Glomerular visceral epithelial cell (primary cell): ENCODE results near the gene ACTN2.

ENCODE experiments used
- DNase-seq: peaks from one replicate; pipeline ENCODE4 v3.0.0-alpha.2; 2016; ENCODE audit errors: extremely low spot score

The ACTN2 gene

DNA sequence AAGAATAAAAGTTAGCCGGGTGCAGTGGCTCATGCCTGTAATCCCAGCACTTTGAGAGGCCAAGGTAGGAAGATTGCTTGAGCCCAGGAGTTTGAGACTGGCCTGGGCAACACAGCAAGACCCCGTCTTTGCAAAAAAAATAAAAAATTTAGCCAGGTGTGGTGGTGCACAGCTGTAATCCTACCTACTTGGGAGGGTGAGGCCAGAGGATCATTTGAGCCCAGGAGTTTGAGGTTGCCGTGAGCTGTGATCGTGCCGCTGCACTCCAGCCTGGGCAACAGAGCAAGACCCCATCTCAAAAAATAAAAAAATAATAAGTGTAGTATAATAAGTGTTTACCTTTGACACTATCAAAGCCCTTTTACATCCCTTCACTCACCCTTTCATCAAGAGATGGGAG, 5.0 kb downstream of the ACTN2 start:
- no peak for DNase-seq

DNA sequence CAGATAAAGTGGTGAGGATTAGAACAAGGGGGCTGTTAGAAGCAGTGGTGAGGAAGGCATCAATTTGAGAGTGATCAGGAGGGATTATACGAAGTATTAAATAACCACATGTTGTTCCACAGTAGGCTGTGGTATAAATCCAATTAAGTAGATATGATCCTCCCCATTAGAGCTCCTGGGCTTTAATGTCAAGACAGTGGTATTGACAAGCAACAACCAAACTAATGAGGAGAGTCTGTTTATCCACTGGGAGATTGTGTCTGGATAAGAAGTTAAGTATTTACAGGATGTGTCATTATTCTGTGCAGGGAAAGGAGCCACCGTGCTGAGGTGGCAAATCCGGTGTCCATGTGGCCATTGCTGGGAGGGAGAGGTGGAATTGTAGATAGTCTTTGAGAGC, 5.8 kb downstream of the ACTN2 start:
- no peak for DNase-seq

DNA sequence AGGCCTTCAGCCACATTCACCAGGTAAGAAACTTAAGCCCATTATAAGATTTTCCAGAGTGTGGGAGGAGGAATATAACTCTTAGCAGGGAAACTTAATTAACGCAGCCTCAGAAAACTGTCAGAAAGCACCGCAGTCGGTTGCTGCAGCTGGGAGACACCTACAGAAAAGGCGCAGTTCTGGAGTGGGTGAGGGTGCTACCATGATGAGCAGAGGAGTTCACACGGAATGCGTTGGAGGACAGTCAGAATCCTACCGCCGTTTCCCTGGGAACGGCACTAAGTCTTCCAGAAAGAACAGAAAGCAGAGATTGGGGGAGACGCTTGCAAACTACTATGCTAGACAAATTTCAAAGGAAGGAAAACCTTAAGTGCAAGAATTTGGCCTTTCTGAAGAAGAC, 6.4 kb downstream of the ACTN2 start:
- no peak for DNase-seq

DNA sequence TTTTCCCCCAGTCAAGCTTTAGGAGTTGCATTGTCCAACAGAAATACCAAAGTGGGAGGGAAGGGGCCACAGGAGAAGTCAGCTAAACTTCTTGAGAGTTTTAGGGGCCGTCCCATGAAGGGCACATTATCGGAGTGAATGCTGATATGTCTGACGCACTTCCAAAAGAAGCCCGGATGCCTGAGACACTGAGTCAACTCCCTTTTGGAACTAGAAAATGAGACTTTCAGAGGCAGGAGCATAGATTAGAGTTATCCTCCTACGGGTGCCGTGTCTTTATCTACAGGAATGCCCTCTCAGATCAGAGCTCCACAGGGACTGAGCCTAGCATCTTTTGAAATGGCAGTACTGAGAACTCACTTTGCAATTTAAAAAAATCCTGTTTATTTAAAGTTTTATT, 13.1 kb downstream of the ACTN2 start:
- no peak for DNase-seq

DNA sequence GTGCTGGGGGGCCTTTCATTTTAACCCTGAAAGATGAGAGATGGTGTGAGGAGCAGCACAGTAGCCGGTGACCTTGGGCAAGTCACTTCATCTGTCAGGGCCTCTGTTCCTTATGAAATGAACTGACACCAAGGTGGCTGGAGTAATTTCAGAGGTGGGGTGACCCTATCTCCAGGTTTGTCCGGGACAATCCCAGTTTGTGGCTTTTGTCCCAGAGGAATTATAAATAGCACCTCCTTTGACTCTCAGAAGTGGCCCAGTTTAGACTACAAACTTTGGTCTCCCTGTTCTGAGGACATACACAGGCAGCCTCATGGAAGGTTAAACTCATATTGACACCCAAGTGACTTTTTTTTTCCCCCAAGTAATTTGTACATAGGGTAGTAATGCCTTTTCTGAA, 14.6 kb downstream of the ACTN2 start:
- DNase-seq = no peak

DNA sequence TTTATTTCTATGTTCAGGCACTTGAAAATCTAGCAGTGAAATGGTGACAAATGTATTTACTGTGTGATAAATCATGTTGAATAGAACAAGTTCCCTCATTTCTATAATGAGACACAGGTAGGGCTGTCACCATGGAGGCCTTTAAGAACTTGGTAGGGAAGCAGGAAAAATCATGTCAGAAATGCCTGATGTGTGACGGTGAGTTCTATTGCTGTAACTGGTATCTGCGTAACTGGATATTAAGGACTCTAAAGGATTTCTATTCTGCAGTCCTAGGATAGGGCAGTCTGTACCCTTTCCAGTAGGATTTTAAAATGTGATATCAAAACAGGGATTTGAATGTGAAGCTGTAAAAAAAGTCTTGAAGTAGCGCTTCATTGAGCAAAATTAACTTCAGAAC, 15.5 kb downstream of the ACTN2 start:
- DNase-seq = no peak

DNA sequence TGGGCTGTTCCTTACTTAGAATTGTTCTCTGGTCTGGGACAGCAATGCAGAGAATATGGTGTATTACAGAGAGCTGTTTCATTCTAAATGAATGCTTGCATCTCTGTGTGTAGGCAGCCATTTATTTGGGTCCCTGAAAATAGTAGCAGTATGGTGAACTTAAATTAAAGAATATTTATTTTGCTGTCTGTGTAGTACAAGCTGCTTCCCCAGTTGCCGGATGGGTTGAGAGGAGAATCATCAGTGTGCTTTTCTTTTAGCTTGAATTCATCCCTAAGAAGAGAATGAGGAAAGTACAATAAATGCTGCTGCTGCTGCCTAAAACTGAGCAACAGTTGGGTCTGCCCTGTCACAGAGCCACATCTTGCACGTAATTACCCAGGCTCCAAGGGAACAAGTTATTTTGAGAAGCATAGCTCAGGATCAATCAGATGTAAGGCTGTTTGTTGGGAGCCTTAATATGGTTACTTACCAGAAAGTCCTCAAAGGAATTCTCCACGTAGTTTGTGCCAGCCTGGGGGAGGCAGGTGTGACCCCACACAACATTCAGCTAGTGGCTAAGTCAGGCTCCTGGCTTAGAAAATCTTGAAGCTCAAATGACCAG, 16.6 kb downstream of the ACTN2 start:
- DNase-seq = no peak

DNA sequence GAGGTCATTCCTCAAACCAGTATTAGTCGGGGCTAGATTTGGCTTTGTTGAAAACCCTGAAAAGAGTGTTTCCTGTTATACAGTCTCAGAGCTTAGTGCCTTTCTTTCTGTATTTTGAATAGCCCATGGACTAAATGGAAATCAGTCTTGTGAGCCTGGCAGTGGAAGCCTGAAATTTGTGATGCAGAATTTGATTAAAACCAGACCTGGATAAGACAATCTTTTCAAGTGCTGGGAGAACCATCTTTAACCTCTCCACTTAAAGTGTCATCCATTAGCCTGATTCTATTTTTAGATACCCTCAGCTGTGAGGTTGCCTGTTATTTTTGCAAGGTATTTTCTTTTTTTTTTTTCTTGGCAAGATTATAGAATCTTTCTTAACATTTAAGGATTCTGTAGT, 19.5 kb downstream of the ACTN2 start:
- no peak for DNase-seq

DNA sequence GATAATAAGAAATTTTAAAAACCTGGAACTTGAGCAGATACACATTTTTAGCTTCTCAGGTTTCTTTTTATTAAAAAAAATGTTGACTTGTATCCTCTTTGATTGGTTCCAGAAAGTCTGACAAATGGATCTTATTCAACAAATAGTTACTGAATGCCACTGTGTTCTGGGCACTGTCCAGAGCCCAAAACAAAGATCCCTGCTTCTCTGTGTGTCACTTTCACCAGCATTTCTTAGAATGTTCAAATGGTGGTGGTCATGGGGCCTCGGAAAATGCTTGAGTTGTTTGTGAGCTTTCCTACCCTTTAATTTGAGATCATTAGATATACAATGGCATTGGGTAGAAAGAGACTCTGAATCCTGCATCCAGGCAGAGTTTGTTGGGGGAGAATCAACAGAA, 19.9 kb downstream of the ACTN2 start:
- no peak for DNase-seq

DNA sequence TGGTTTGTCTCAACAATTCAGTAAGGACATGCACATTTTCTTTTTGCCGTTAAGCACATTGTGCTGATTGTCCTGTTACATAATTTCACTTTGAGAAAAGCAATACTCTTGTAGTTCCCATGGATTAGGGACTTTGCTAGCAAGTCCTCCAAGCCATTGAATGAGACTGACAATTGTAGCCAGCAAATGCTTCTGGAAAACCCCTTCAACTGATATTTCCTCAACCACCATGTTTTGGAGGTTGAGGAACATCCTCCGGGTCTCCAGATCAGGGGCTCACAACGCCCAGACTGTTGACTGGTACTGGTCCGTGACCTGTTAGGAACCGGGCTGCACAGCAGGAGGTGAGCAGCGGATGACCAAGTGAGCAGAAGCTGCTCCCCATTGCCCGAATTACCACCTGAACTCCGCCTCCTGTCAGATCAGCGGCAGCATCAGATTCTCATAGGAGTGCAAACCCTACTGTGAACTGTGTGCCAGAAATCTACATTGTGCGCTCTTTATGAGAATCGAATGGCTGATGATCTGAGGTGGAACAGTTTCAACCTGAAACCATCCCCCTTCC, 24.1 kb downstream of the ACTN2 start:
- DNase-seq = no peak

DNA sequence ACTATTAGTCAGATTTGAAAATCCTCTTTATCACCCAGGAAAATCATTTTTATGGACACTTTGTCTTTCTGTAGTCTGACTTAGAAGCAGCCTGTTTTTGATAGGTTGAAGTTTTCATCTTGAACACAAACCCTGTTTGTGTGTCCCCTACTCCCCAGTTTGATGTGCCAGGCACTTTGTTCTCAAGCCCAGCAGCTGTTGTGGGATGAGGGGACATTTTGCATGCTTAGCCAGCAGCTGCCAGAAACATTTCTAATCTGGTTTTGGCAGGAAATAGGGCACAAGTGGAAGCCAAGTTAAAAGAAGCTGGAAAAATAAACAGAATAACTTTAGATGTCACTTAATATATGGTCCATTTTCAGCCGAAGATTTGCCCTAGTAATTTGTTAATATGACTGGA, 29.9 kb downstream of the ACTN2 start:
- DNase-seq = no peak

DNA sequence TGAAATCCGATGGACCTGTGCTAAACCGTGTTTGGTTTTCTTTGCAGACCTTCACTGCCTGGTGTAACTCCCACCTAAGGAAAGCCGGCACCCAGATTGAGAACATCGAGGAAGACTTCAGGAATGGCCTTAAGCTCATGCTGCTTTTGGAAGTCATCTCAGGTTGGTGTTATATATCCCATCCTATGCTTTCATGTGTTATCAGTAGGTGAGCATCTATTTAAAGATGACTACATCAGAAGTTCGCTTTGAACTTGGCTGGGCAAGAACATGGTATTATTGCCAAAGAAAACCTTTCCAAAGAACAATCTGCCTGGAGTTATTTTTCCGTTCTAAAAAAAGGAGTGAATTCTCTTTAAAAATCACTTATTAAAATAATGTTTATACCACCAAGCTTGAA, 31.5 kb downstream of the ACTN2 start:
- DNase-seq = no peak

DNA sequence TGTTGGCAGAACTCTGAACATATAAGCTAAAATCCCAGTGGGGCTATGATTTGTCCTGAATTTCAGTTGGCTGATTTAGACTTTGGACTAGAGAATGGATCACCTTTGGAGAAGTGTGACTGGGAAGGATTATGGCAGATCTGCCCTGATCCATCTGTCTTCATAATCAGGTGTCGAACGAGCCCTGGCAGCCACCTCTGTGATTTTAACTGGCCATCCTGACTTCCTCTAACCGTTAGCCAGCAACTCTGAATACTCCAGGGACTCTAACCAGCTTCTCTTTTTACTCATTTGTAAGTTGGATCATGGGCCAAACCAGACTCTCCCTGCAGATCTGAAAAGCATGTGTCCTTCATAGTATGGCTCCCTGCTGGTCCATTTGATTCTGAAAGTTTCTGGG, 32.0 kb downstream of the ACTN2 start:
- DNase-seq = no peak

DNA sequence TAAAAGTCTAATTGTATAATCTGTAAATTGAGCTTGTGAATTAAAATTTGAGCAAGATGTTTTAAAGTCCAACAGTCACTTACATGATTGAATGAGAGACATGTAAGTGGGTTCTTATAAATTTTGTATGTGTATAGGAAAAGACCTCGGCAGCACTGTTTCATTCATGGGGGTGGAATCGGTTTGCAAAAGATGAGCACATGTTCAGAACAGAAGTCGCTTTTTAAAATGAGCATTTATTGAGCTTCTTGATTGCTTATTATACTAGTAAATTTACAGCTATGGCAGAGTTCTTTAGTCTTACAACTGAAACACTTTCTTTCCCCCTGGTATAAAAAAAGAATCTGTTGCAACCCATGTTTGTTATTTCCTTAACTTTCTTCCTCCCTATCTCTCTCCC, 33.9 kb downstream of the ACTN2 start:
- no peak for DNase-seq

DNA sequence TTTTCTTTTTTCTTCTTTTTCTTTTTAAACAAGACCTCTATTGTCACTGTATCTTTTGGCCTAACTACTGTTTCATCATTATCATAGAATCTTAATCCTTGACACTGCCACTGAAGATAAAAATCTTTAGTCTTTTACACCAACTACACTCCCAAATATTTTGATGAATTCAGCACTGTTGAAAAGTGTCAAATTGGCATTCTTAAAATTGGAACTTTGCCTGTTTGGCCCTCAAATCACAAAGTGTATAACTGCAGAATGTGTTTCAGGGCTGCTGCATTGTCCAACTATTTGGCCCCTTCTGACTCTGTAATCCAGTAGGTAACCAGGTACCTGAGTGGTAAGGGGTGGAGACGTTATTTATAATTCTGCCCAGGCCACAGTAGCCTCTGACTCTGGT, 34.3 kb downstream of the ACTN2 start:
- no peak for DNase-seq

DNA sequence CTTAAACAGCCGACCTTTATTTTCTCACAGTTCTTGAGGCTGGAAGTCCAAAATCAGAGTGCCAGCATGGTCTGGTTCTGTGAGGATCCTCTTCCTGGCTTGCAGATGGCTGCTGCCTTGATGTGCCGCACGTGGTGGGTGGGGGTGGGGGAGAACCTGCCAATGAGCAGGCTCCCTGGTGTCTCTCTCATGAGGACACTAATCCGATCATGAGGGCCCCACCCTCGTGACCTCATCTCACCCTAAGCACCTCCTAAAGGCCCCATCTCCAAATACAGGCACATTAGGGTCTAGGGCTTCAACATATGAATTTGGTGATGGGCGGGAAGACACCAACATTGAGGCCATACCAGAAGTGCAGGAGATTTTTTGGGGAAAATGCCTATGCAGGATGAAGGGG, 37.8 kb downstream of the ACTN2 start:
- no peak for DNase-seq

DNA sequence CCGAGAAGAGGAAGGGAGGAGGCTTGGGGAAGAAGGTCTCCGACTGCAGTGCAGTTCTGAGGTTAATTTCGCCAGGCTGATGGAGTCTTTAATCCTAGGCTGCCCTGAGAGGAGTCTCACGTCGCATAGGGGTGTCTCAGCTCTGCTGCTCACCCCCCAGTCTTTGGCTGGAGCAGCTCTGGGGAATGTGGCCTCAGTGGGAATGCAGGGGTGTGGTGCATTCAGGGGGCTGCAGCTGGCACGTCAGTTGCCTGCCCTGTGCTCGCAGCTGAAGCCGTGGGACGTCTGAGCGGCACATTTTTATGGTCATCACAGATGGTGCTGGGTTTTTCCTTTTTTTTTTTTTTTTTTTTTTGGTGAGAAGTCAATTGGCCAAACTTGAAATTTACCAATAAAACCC, 38.2 kb downstream of the ACTN2 start:
- DNase-seq = no peak

DNA sequence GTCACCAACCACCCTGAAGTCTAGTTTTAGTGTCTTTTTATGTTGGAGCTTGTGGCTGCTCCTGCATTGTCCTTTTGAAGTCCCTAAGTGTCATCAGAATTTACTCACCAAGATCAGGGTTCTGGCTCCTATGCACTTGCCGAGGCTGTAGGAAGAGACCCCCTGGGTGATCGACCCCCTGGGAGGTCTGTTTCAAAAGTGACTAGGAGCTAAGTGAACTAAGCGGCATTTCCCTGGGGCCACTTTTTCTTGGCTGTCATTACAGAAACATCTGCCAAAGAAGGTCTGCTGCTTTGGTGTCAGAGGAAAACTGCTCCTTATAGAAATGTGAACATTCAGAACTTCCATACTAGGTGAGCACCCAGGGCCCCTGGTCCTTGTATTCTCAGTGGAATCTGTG, 39.4 kb downstream of the ACTN2 start:
- DNase-seq = no peak

DNA sequence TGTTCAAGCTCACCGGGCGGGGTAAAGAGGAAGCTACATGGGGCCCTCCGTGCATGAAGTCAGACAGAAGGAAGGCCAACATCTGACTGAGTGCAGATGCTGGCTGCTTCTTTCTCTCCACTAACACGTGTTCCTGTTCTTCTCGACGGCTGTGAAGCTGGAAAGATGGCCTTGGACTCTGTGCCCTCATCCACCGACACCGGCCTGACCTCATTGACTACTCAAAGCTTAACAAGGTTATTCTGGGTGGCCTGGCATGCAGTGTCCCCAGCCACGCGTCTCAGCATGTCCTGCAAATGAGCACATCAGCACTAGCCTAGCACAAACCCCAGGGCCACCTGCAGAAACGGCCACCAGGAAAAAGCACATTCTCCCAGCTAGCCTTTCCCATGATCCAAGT, 41.2 kb downstream of the ACTN2 start:
- DNase-seq = no peak

DNA sequence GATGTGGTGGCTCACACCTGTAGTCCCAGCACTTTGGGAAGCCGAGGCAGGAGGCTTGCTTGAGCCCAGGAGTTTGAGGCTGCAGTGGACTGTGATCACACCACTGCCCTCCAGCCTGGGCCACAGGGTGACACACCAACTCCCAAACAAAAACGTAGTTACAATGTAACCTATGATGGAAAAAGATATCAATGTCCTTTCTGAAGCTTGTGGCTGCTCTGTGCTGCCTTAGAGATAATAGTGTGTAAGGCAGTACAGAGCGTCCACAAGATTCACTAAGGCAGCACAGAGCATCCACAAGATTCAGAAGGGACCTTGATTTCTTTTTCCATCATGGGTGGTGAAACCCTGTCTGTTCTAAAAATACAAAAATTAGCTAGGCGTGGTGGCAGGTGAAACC, 42.5 kb downstream of the ACTN2 start:
- no peak for DNase-seq

DNA sequence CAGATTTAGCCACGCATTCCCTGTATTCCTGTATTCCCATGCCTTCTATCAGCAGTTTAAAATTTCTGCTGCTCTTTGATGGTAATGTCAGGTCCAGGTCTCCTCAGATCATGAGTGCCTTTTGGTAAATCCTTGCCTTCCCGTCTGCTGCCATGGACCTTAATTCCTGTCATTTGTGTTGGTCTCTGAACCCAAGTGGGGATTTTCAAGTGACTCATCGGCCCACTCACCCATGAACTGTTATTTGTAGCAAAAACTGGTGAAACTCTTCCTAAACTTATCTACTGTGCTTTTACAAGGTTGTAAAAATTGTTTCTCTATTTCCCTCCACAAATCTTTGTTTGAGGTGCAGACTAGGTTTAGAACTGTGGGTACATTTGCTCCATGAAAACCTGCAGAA, 47.4 kb downstream of the ACTN2 start:
- peak; percentile 35 for DNase-seq

DNA sequence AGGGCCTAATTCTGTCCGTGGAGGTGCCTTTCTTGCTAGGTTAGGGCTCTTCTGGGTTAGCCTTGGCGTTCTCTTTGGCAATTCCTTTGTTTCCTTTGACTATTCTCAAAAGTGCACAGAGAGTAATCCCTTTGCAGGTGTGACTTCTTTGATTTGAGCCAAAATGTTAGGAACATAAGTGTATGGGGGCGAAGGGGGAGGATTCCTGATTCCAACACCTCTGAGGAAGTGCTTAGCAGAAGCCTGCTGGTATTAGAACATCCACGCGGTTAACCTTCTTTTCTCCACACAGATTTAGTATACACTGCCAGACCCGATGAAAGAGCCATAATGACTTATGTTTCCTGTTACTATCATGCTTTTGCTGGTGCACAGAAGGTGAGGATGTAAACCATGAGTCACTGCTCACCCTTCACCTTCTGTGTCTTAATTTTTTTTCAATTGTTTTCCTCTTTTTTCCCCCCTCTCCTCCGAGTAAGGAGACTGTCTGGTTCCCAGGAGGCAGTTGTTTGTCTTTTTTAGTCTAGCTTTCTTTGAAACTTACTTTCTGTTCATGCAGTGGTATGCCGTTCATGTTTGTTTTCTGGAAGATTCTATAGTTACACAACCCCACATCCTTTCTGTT, 48.0 kb downstream of the ACTN2 start:
- peak; percentile 30 for DNase-seq

DNA sequence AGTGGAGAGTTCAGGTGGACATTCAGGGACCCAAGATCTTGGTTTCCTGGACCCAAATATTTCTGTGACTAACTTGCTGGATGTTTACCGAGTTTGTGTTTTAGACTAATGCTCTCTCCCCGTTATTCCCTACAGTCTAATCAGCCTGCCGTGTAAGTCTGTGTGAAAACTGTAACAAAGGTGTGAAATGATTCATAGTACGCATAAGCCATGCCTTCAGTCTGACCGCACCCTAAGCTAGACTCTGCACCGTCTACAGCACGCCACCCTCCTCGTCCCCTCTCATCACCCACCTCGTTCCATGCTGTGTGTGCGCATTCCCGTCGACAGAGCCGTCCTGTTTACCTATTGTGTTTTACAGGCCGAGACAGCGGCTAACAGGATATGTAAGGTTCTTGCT, 50.5 kb downstream of the ACTN2 start:
- DNase-seq = no peak

DNA sequence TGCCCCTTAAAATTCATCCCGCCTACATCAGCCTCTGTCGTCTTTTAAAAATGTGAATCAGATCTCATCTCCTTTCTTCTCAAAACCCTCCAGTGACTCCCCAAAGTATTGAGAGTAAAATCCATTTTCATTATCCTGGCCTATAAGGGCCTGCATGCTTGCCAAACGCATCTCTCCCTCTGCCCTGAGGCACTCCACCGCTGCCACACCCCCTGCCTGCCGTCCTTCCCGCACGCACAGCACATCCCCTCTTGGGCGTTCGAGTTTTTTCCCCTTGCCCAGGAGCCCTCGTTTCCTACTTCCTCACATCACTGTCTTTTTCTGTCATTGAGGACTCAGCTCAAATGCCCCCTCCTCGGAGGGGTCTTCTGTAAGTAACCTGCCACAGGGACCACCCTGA, 55.5 kb downstream of the ACTN2 start:
- no peak for DNase-seq
